ENCODE measurements around the gene KRT15. TPM values are rescaled to one million over a fixed set of nuclear protein-coding genes. Genes with fewer than 3 reads are reported as not detected.

KRT15 gene
- total and polyA plus RNA-seq, 4 donors, result 0.14 TPM; not detected in 3

- TF ChIP-seq REST (IDR thresholded peaks at IDR 0.05), result no peak
- Histone ChIP-seq H3K27me3 (ENCODE audit: control insufficient read depth in 4 of 4, insufficient read depth in 4 of 4, low read length in 3 of 4) (peaks cover 0 to 5% (median 0%) of the 10 kb centered on the region in 4 donors), H3K27ac (ENCODE audit: low read depth in 1 of 2, low read length in 2 of 2) (no peak overlapping the region), H3K4me1 (ENCODE audit: control insufficient read depth in 4 of 4, insufficient read depth in 4 of 4, low read length in 3 of 4) (peaks cover 3 to 8% (median 6%) of the 10 kb centered on the region in 4 donors), H3K36me3 (ENCODE audit: control insufficient read depth in 4 of 4, insufficient read depth in 3 of 4, low read depth in 1 of 4, low read length in 3 of 4) (no peaks in the 10 kb centered on the region), H3K4me3 (ENCODE audit: low read depth in 1 of 3, low read length in 3 of 3) (no peak overlapping the region), H3K9ac (ENCODE audit: low read depth in 1 of 2, low read length in 2 of 2) (no peak overlapping the region), H3K9me3 (ENCODE audit: control insufficient read depth in 4 of 4, low read length in 3 of 4) (no peaks in the 10 kb centered on the region)
- 85% methylated on average over 5 of the region's 5 CpGs for WGBS
- DNase-seq (ENCODE audit: low spot score), result no peak
Measured at GRCh38 chr17:41552455-41552854, 33.8 kb upstream of the KRT15 start.

GRCh38 chr17:41551365-41551764 is 32.7 kb upstream of the KRT15 start:
- Histone ChIP-seq H3K9ac (ENCODE audit: low read depth in 1 of 2, low read length in 2 of 2) (no peak overlapping the region), H3K36me3 (ENCODE audit: control insufficient read depth in 4 of 4, insufficient read depth in 3 of 4, low read depth in 1 of 4, low read length in 3 of 4) (no peaks in the 10 kb centered on the region), H3K27me3 (ENCODE audit: control insufficient read depth in 4 of 4, insufficient read depth in 4 of 4, low read length in 3 of 4) (peaks cover 0 to 5% (median 0%) of the 10 kb centered on the region in 4 donors), H3K4me1 (ENCODE audit: control insufficient read depth in 4 of 4, insufficient read depth in 4 of 4, low read length in 3 of 4) (peaks cover 3 to 8% (median 6%) of the 10 kb centered on the region in 4 donors), H3K9me3 (ENCODE audit: control insufficient read depth in 4 of 4, low read length in 3 of 4) (peaks cover 0 to 3% (median under 1%) of the 10 kb centered on the region in 4 donors), H3K27ac (ENCODE audit: low read depth in 1 of 2, low read length in 2 of 2) (no peak overlapping the region), H3K4me3 (ENCODE audit: low read depth in 1 of 3, low read length in 3 of 3) (no peak overlapping the region)
- 71% methylated on average over 5 of the region's 5 CpGs for WGBS
- no peak for TF ChIP-seq ZBTB33 (IDR thresholded peaks at IDR 0.05)
- no peak for TF ChIP-seq YY1 (IDR thresholded peaks at IDR 0.05)
- TF ChIP-seq NR2F2 (IDR thresholded peaks at IDR 0.05), result no peak
- TF ChIP-seq EGR1 (IDR thresholded peaks at IDR 0.05; ENCODE audit: low read depth in 2 of 2), result no peak
- TF ChIP-seq JUND (IDR thresholded peaks at IDR 0.05), result no peak
- no peak for TF ChIP-seq REST (IDR thresholded peaks at IDR 0.05)
- no peak for TF ChIP-seq TAF1 (conservative IDR thresholded peaks at IDR 0.05)
- TF ChIP-seq GABPA (IDR thresholded peaks at IDR 0.05 in 1 of 2, conservative IDR thresholded peaks at IDR 0.05 in 1 of 2), result no peak
- TF ChIP-seq FOXA1 (IDR thresholded peaks at IDR 0.05), result no peak
- no peak for TF ChIP-seq CTCF (IDR thresholded peaks at IDR 0.05; ENCODE audit: low read depth, low read length, missing input control)
- no peak for TF ChIP-seq RXRA (IDR thresholded peaks at IDR 0.05)
- TF ChIP-seq ATF3 (IDR thresholded peaks at IDR 0.05), result no peak
- TF ChIP-seq RAD21 (IDR thresholded peaks at IDR 0.05), result no peak
- TF ChIP-seq HNF4G (IDR thresholded peaks at IDR 0.05), result no peak
- no peak for TF ChIP-seq MAX (IDR thresholded peaks at IDR 0.05)
- TF ChIP-seq HNF4A (conservative IDR thresholded peaks at IDR 0.05), result no peak
- TF ChIP-seq FOXA2 (IDR thresholded peaks at IDR 0.05), result no peak
- no peak for TF ChIP-seq SP1 (IDR thresholded peaks at IDR 0.05)
- DNase-seq (ENCODE audit: low spot score), result no peak
